Brain microvascular endothelial cell (primary cell): ENCODE measurements around the gene SPEG.

Experiments used
- DNase-seq: peaks from one replicate; pipeline ENCODE4 v3.0.0-alpha.2; 2020
- H3K27ac ChIP-seq: fragments of 250-450 bp; sonication (Bioruptor Pico); 2 replicates; pipeline ENCODE4 v1.5.1; 2020; ENCODE audit warnings: mild to moderate bottlenecking, moderate library complexity
- H3K27me3 ChIP-seq: fragments of 250-450 bp; sonication (Bioruptor Pico); replicated peaks from 2 replicates; pipeline ENCODE4 v1.5.1; 2020; ENCODE audit warnings: mild to moderate bottlenecking
- H3K36me3 ChIP-seq: fragments of 250-450 bp; sonication (Bioruptor Pico); replicated peaks from 2 replicates; pipeline ENCODE4 v1.5.1; 2020; ENCODE audit warnings: mild to moderate bottlenecking
- H3K4me3 ChIP-seq: 2 replicates; pipeline ENCODE4 v1.5.1; 2011; ENCODE audit warnings: low read depth, mild to moderate bottlenecking, control low read depth, low read length, moderate library complexity
- in situ Hi-C: cut with HindIII; loops from 2 replicates; pipeline ENCODE4 v1.10.0; 2017; ENCODE audit warnings: low sequenced_read_pairs, low pct_ligation_motif_present
- TF ChIP-seq, protein P1 (sequence below): IDR thresholded peaks from 2 replicates; pipeline ENCODE4 v1.5.1; 2011; ENCODE audit warnings: low read depth, mild to moderate bottlenecking, moderate library complexity, low read length, control low read depth, inconsistent platforms; ENCODE audit errors: missing control alignments

The SPEG gene

GRCh38 chr2:219536967-219537366, 102.3 kb downstream of the SPEG start:
- H3K36me3 ChIP-seq, result peaks cover 26% of the 10 kb centered on the region
- in situ Hi-C loops, result no loop called here
- H3K27ac ChIP-seq, result no peak overlapping the region
- no peak overlapping the region for H3K4me3 ChIP-seq
- TF ChIP-seq, protein P1, sequence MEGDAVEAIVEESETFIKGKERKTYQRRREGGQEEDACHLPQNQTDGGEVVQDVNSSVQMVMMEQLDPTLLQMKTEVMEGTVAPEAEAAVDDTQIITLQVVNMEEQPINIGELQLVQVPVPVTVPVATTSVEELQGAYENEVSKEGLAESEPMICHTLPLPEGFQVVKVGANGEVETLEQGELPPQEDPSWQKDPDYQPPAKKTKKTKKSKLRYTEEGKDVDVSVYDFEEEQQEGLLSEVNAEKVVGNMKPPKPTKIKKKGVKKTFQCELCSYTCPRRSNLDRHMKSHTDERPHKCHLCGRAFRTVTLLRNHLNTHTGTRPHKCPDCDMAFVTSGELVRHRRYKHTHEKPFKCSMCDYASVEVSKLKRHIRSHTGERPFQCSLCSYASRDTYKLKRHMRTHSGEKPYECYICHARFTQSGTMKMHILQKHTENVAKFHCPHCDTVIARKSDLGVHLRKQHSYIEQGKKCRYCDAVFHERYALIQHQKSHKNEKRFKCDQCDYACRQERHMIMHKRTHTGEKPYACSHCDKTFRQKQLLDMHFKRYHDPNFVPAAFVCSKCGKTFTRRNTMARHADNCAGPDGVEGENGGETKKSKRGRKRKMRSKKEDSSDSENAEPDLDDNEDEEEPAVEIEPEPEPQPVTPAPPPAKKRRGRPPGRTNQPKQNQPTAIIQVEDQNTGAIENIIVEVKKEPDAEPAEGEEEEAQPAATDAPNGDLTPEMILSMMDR, result no peak
- no peak for DNase-seq
- H3K27me3 ChIP-seq, result no peaks in the 10 kb centered on the region

GRCh38 chr2:219537657-219538488, 103.2 kb downstream of the SPEG start:
- no peak for DNase-seq
- TF ChIP-seq, protein P1, result no peak
- Histone ChIP-seq H3K4me3 (no peak overlapping the region), H3K27ac (no peak overlapping the region), H3K36me3 (peaks cover 26% of the 10 kb centered on the region), H3K27me3 (no peaks in the 10 kb centered on the region)
- in situ Hi-C loops, result no loop called here

DNA sequence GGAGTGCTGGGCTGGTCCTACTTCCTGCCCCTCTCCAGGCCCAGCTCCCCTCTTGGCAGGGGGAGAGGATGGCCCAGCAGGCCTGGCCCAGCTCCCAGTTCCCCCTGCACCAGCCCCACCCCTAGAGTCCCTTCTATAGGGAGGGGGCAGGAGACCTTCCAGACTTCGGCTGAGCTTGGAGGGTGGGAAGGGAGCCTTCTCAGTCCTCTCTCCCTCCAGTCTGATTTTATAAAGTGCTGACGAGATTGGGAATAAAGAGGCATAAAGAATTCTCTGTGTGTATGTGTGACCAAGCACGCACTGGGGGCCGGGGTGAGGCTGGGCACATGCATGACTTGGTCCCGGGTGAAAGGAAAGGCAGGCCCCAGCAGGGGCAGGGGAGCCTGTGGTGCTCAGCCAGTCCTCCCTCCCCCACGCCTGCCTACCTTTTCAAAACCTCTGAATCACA, 103.9 kb downstream of the SPEG start:
- H3K27me3 ChIP-seq, result no peaks in the 10 kb centered on the region
- TF ChIP-seq, protein P1, result no peak
- DNase-seq, result no peak
- peaks cover 26% of the 10 kb centered on the region for H3K36me3 ChIP-seq
- in situ Hi-C loops, result no loop called here
- H3K27ac ChIP-seq, result no peak overlapping the region
- H3K4me3 ChIP-seq, result no peak overlapping the region

DNA sequence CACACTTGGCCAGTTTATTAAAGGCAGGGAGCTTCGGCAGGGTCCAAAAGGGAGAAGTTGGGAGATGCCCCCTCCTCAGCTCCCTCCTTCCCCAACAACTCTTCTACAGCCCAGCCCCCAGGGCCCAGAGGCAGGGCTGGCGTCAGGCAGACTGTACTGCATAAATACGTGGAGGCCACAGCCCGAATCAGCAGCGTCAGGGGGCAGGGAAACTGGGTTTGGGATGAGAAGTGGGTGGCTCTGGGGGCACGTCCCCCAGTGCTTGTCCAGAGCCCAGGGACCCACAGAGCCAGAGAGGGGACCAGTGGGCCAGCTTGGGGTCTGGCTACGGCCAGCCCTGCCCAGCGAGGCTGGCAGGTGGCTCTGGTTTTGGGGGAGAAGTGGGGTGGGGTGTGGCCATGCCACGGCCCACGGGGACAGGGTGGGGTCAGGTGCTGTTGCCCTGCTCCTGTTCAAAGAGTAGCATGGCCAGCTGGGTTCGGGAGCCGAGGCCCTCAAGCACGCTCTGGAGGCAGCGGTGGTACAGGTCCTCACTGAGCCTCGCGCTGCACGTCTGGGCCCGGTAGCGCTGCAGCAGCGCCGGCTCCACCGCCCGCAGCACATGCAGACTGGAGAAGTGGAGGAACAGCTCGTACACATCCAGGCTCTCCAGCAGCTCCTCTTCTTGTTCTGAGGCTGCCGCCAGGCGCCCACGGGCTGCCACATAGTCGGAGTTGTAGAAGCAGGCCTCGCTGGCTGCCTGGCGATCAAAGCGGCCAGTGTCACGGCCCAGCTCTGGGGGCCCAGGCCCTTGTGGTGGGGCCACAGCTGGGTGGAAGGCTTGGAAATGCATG, 104.5 kb downstream of the SPEG start:
- Histone ChIP-seq H3K4me3 (no peak overlapping the region), H3K36me3 (peaks cover 26% of the 10 kb centered on the region), H3K27ac (no peak overlapping the region), H3K27me3 (no peaks in the 10 kb centered on the region)
- in situ Hi-C loops, result no loop called here
- TF ChIP-seq, protein P1, result no peak
- no peak for DNase-seq

DNA sequence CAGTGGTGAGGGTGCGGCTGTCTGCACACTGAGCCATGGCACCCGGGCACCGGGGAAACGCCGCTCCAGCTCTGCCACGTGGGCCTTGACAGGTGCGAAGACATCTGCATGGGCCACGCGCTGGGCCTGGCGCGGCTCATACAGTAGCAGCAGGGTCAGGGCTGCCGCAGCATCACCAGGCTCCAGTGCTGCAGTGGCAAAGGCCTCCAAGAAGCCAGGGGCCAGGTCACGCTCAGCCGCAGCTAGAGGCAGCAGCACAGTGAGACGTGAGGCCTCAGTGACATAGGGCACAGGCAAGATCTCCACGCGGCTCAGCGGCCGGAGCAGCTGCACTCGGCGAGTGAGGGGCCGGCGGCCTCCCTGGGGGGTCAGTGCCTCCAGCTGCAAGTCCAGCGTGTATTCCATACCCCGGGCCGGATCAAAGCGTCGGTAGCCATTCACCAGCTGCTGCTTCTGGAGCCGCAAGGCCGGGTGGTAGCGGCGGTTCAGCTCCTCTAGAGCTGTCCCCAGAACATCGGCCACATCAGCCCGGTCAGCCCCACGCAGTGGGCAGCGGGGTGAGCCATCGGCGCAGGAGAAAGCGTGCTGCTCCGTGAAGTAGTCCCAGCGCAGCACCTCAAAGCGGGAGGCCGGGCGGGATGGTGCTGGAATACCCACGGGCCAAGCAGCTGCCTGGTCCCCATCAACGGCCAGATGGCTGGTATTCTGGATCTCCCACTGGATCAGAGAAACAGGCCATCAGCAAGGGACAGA, 105.5 kb downstream of the SPEG start:
- in situ Hi-C loops, result no loop called here
- Histone ChIP-seq H3K4me3 (no peak overlapping the region), H3K36me3 (peaks cover 26% of the 10 kb centered on the region), H3K27ac (no peak overlapping the region), H3K27me3 (no peaks in the 10 kb centered on the region)
- DNase-seq, result no peak
- TF ChIP-seq, protein P1, result no peak
